Measurements from ENCODE around the gene CRY1.

The CRY1 gene

DNA sequence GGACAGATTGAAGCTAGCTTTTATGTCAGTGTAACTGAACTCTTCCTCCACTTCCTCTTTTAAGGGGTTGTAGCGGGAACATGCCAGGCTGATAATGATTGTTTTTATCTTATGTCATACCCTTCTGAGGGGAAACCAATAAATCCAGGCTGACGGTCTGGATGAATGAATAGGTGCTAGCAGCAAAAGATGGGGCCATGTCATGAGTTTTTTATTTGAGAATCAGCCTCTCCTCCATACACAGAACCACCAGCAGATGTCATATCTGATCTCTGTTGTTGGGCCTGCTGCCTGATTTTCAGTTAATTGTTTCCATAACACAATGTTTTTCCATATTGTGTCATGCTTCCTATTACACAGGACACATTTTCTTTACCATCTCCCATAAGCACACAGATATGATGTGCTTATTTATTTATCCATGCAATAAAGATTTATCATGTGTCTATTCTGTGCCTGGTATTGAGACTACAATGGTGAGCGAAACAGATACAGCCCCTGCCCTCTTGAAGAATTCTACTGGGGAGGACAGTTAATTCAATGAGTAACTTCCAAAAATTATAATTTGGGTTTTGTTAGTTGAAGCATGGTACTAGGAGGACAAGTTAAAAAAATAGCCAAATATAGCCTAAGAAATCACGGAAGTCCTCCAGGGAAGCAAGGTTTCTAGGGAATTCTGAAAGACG lies 33.6 kb upstream of the CRY1 start:
- Histone ChIP-seq H3K36me3 (ENCODE audit: control insufficient read depth, insufficient read depth, low read length) (no peaks in the 10 kb centered on the region), H3K27me3 (replicated peaks; ENCODE audit: control insufficient read depth, insufficient read depth, low read length) (no peaks in the 10 kb centered on the region; the same call in 1 of the 2 replicates), H3K4me3 (replicated peaks; ENCODE audit: low read depth, low read length) (no peak overlapping the region)
- TF ChIP-seq, protein P1, sequence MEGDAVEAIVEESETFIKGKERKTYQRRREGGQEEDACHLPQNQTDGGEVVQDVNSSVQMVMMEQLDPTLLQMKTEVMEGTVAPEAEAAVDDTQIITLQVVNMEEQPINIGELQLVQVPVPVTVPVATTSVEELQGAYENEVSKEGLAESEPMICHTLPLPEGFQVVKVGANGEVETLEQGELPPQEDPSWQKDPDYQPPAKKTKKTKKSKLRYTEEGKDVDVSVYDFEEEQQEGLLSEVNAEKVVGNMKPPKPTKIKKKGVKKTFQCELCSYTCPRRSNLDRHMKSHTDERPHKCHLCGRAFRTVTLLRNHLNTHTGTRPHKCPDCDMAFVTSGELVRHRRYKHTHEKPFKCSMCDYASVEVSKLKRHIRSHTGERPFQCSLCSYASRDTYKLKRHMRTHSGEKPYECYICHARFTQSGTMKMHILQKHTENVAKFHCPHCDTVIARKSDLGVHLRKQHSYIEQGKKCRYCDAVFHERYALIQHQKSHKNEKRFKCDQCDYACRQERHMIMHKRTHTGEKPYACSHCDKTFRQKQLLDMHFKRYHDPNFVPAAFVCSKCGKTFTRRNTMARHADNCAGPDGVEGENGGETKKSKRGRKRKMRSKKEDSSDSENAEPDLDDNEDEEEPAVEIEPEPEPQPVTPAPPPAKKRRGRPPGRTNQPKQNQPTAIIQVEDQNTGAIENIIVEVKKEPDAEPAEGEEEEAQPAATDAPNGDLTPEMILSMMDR (IDR thresholded peaks at IDR 0.05; ENCODE audit: insufficient read depth, low read length, poor library complexity, severe bottlenecking): no peak
- DNase-seq (ENCODE audit: extremely low read depth, insufficient read length): no peak

DNA sequence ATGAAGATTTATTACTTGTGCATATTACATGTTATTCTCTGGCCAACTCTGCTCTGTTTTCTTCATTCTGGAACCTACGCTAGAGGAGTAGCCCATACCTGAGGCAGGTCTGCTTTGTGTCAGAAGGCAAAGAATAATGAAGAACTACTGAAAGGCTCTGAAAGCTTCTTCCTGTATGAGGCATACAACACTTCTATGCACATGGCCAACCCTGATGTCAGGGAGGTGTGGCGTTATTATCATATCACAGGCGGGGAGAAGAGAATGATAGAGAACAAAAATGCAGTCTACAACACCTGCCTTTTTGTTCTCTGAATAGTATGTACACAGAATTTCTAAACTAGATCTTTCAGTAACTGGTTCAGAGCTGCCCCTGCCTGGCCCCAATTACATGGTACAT lies 32.5 kb upstream of the CRY1 start:
- DNase-seq (ENCODE audit: extremely low read depth, insufficient read length): no peak
- TF ChIP-seq, protein P1 (IDR thresholded peaks at IDR 0.05; ENCODE audit: insufficient read depth, low read length, poor library complexity, severe bottlenecking): no peak
- no peak overlapping the region for H3K4me3 ChIP-seq (replicated peaks; ENCODE audit: low read depth, low read length)
- no peaks in the 10 kb centered on the region for H3K36me3 ChIP-seq (ENCODE audit: control insufficient read depth, insufficient read depth, low read length)
- no peaks in the 10 kb centered on the region for H3K27me3 ChIP-seq (replicated peaks; ENCODE audit: control insufficient read depth, insufficient read depth, low read length)

DNA sequence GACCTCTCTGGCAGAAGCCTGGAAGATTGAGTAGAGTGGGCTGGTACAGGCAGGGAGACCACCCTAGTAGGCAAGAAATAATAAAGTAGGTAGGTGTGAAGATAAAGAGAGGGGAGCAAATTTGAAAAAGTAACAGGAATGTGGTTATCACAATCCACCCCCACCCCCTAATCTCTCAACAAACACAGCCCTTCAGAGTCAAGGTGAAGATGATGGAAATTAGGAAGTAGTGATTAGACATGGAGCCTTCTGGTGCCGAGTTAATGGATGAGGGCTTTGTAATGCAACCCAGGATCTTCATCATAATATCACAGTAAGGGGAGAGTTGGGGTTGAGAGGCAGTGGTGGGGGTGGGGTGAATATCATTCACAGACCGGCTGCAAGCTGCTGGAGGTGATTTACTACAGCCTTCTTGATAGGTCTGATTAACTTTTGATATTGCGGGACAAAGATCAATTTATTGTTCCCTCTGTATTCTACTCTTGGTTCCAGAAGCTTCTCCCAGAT lies 29.2 kb upstream of the CRY1 start:
- no peak for DNase-seq (ENCODE audit: extremely low read depth, insufficient read length)
- no peaks in the 10 kb centered on the region for H3K36me3 ChIP-seq (ENCODE audit: control insufficient read depth, insufficient read depth, low read length)
- H3K27me3 ChIP-seq (replicated peaks; ENCODE audit: control insufficient read depth, insufficient read depth, low read length): no peaks in the 10 kb centered on the region
- H3K4me3 ChIP-seq (replicated peaks; ENCODE audit: low read depth, low read length): no peak overlapping the region
- TF ChIP-seq, protein P1 (IDR thresholded peaks at IDR 0.05; ENCODE audit: insufficient read depth, low read length, poor library complexity, severe bottlenecking): no peak

DNA sequence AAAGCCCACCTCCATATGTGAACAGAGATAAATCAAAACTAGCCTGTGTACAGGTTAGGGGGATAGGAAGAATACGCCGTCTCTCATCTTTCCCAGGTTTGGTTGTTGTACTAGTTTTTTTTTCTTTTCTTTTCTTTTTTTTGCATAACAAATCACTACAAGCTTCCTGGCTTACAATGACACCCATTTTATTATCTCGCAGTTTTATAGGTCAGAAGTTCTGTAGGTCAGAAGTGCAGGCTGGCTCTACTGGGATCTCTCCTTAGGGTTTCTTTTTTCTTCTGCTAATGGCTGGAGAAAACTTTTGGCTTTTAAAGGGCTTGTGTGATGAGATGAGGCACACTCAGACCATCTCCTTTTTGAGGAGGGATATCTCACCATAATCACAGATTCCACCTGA lies 25.7 kb upstream of the CRY1 start:
- TF ChIP-seq, protein P1 (IDR thresholded peaks at IDR 0.05; ENCODE audit: insufficient read depth, low read length, poor library complexity, severe bottlenecking): no peak
- H3K4me3 ChIP-seq (replicated peaks; ENCODE audit: low read depth, low read length): no peak overlapping the region

DNA sequence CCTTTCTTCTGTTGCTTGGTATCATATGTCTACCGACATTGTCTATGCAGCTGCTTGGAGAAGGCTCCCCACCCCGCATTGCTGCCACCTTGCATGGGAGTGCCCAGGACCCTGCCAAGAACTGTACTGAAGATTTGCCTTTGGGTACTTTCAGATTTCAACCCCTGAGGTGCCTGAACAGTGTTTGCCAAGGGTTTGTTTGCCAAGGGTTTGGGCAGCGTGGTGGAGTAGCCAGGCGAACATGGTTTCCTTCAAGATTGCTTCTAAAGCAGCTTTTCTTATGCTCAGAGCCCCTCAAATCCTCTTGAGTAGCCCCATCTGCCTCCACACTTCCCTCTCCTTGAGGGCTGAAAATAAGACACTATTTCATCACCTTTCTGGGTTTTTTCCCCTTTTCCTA lies 25.3 kb upstream of the CRY1 start:
- H3K36me3 ChIP-seq (ENCODE audit: control insufficient read depth, insufficient read depth, low read length): no peaks in the 10 kb centered on the region
- DNase-seq (ENCODE audit: extremely low read depth, insufficient read length): no peak
- peaks cover 2% of the 10 kb centered on the region for H3K27me3 ChIP-seq (replicated peaks; ENCODE audit: control insufficient read depth, insufficient read depth, low read length)
- no peak overlapping the region for H3K4me3 ChIP-seq (replicated peaks; ENCODE audit: low read depth, low read length)
- TF ChIP-seq, protein P1 (IDR thresholded peaks at IDR 0.05; ENCODE audit: insufficient read depth, low read length, poor library complexity, severe bottlenecking): no peak

More for the DNA sequence above, 25.7 kb upstream of the CRY1 start:
- Histone ChIP-seq H3K27me3 (replicated peaks; ENCODE audit: control insufficient read depth, insufficient read depth, low read length) (peaks cover 2% of the 10 kb centered on the region), H3K36me3 (ENCODE audit: control insufficient read depth, insufficient read depth, low read length) (no peaks in the 10 kb centered on the region)
- DNase-seq (ENCODE audit: extremely low read depth, insufficient read length): no peak
